Type B pancreatic cell (in vitro differentiated cells): ENCODE results near the gene LRFN2. TPM values are rescaled to one million over a fixed set of nuclear protein-coding genes. Genes with fewer than 3 reads are reported as not detected.

Source experiments
- DNase-seq: peaks from one replicate; pipeline ENCODE4 v3.0.0; 2021; ENCODE audit warnings: mixed read lengths; ENCODE audit not compliant: unreplicated experiment; ENCODE audit errors: extremely low spot score
- H3K27ac Mint-ChIP-seq: 2 replicates; pipeline ENCODE4 v1.8.0; 2021; ENCODE audit warnings: mild to moderate bottlenecking, mixed read lengths
- H3K27me3 Mint-ChIP-seq: 2 replicates; pipeline ENCODE4 v1.8.0; 2021; ENCODE audit warnings: mixed read lengths
- H3K36me3 Mint-ChIP-seq: 2 replicates; pipeline ENCODE4 v1.8.0; 2021; ENCODE audit warnings: mixed read lengths
- H3K4me1 Mint-ChIP-seq: one replicate; pipeline ENCODE4 v1.8.0; 2021; ENCODE audit warnings: mixed read lengths; ENCODE audit not compliant: unreplicated experiment
- H3K4me3 Mint-ChIP-seq: 2 replicates; pipeline ENCODE4 v1.8.0; 2021; ENCODE audit warnings: mild to moderate bottlenecking, mixed read lengths
- H3K9me3 Mint-ChIP-seq: 2 replicates; pipeline ENCODE4 v1.8.0; 2021; ENCODE audit warnings: mixed read lengths
- total RNA-seq: library from RNA; stranded (reverse); gene quantifications from 2 replicates; pipeline ENCODE4 v1.2.1, GENCODE V29; 2021; ENCODE audit warnings: low replicate concordance
- TF ChIP-seq, protein P1 (sequence below): fragments of 200-600 bp; sonication (generic); conservative IDR thresholded peaks from 2 replicates; pipeline ENCODE4 v1.5.0; 2021; ENCODE audit warnings: antibody characterized with exemption, mild to moderate bottlenecking

LRFN2 gene
- total RNA-seq, 1 donor from 2014 or later, result 3.4 TPM

DNA sequence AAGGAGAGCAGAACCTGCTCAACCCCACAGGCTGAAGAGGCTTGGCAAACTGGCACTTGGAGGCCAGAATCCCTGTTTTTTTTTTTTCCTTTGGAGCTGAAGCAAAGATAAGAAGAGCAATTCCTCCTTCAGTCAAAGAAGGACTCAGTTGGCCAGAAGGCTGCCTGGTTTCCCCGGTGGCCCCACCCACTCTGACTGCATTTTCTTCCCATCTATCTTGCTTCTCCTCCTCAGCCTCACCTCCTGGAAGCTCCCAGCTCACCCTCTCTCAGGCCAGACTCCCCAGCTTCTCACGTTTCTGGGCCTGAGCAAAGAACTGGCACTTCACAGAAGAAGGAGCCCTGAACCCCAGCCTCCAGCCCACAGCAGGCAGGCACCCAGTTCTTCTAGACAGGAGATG lies 2.4 kb downstream of the LRFN2 start:
- no peaks in the 10 kb centered on the region for H3K9me3 Mint-ChIP-seq
- TF ChIP-seq, protein P1, sequence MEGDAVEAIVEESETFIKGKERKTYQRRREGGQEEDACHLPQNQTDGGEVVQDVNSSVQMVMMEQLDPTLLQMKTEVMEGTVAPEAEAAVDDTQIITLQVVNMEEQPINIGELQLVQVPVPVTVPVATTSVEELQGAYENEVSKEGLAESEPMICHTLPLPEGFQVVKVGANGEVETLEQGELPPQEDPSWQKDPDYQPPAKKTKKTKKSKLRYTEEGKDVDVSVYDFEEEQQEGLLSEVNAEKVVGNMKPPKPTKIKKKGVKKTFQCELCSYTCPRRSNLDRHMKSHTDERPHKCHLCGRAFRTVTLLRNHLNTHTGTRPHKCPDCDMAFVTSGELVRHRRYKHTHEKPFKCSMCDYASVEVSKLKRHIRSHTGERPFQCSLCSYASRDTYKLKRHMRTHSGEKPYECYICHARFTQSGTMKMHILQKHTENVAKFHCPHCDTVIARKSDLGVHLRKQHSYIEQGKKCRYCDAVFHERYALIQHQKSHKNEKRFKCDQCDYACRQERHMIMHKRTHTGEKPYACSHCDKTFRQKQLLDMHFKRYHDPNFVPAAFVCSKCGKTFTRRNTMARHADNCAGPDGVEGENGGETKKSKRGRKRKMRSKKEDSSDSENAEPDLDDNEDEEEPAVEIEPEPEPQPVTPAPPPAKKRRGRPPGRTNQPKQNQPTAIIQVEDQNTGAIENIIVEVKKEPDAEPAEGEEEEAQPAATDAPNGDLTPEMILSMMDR, result no peak
- no peak for DNase-seq
- peaks cover 16% of the 10 kb centered on the region for H3K4me1 Mint-ChIP-seq
- H3K27me3 Mint-ChIP-seq, result peaks cover 56% of the 10 kb centered on the region
- peak overlapping the region; percentile 91 for H3K4me3 Mint-ChIP-seq
- no peak overlapping the region for H3K27ac Mint-ChIP-seq
- H3K36me3 Mint-ChIP-seq, result no peaks in the 10 kb centered on the region

DNA sequence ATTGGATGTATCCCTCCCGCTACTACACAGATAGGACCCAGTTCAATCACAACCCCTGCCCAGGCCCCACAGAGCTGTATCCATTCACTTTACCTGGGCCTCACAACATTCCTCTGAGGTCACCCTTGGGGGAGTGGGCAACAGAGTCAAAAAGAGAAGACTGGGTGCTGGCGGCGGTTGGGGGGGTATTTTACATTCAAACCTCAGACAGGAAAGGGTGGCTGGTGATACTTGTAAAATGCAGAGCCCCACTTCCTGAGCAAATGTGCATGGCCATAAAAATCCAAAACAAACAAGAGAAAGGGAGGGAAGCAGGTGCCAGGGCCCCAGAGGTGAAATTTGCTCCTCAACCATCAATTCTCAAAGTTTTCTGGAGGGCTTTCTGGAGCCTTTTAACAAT lies 3.5 kb downstream of the LRFN2 start:
- TF ChIP-seq, protein P1, result no peak
- Mint-ChIP-seq H3K36me3 (no peaks in the 10 kb centered on the region), H3K27me3 (peaks cover 47% of the 10 kb centered on the region), H3K4me1 (peaks cover 16% of the 10 kb centered on the region), H3K9me3 (no peaks in the 10 kb centered on the region), H3K4me3 (no peak overlapping the region), H3K27ac (no peak overlapping the region)
- DNase-seq, result no peak

DNA sequence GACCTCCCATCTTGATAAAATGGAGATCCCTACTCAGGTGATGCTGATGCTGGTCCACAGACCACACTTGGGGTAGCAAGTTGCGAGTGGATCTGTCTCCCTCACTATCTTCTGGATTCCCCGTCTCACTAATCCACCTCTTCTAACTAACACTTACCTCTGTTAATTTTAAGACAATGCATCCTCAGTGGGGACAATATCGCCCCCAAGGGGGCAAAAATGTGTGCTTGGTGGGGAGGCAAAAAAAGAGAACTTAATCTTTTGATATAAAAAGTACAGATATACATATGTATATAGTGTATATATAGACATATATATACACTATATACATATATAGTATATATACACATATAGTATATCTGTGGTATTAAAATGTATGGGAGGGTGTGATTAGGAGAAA lies 4.3 kb downstream of the LRFN2 start:
- Mint-ChIP-seq H3K4me3 (no peak overlapping the region), H3K9me3 (no peaks in the 10 kb centered on the region), H3K4me1 (peaks cover 16% of the 10 kb centered on the region), H3K36me3 (no peaks in the 10 kb centered on the region), H3K27me3 (peaks cover 40% of the 10 kb centered on the region), H3K27ac (no peak overlapping the region)
- TF ChIP-seq, protein P1, result no peak
- DNase-seq, result no peak

DNA sequence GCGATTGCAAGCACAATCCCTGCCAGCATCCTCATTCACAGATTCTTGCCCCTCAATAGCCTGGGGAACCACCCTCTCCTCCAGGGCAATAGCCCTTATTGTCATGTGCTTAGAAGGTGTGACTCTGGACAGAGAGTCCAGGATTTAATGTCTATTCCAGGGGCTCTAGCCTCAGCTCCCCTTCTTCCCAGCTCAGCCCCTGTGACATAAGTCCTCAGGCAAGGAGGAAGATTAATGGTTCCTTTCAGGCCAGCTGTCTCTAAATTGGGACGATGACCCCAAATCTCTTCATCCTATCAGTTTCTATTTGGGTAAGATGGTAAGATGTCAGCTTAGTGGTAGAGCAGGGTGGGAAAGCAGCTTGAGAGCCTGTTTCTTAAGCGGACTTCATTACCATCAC lies 8.1 kb downstream of the LRFN2 start:
- Mint-ChIP-seq H3K4me1 (no peaks in the 10 kb centered on the region), H3K27ac (no peak overlapping the region), H3K9me3 (no peaks in the 10 kb centered on the region), H3K36me3 (no peaks in the 10 kb centered on the region), H3K27me3 (peaks cover 7% of the 10 kb centered on the region), H3K4me3 (no peak overlapping the region)
- TF ChIP-seq, protein P1, result no peak
- DNase-seq, result no peak

DNA sequence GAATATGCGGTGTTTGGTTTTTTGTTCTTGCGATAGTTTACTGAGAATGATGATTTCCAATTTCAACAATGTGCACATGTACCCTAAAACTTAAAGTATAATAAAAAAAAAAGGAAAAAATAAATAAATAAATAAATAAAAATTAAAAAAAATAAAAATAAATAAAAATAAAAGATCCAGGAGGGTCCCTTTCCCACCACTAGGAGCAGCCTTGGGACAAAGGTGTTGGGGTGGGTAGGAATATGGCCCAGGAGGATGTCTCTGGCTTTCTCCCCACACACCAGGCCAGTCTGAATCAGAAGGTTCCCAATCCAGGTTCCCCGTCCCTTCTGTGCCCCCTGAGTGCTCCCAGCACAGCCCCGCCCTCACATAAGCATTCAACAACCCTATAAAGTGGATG lies 9.5 kb downstream of the LRFN2 start:
- Mint-ChIP-seq H3K27ac (no peak overlapping the region), H3K36me3 (no peaks in the 10 kb centered on the region), H3K4me3 (no peak overlapping the region), H3K9me3 (no peaks in the 10 kb centered on the region), H3K4me1 (no peaks in the 10 kb centered on the region), H3K27me3 (no peaks in the 10 kb centered on the region)
- TF ChIP-seq, protein P1, result peak; percentile 63
- no peak for DNase-seq

DNA sequence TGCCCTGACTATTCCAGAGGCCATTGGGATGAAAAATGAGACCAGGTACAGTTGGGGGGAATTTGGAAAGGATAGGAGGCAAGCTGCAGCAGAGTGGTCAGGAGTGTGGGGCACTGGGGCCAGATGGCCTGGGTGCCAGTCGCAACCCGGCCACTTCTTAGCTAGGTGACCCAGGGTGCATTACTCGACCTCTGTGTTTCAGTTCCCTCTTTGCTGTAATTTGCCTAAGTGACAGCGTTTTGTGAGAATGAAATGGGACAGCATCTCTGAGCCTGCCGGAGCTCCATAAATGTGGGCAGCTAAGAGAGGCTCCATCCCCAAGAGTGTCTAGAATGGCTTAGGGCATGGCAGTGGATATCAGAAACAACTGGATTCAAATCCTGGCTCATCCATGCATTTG lies 13.9 kb downstream of the LRFN2 start:
- TF ChIP-seq, protein P1, result no peak
- no peaks in the 10 kb centered on the region for H3K27me3 Mint-ChIP-seq

More for the DNA sequence above, 13.9 kb downstream of the LRFN2 start:
- Mint-ChIP-seq H3K36me3 (no peaks in the 10 kb centered on the region), H3K27ac (no peak overlapping the region), H3K9me3 (no peaks in the 10 kb centered on the region), H3K4me1 (peaks cover 4% of the 10 kb centered on the region), H3K4me3 (no peak overlapping the region)
- DNase-seq, result no peak
